HepG2 (cell line): Measurements from ENCODE around the gene STRA6. TPM values are rescaled to one million over a fixed set of nuclear protein-coding genes. Genes with fewer than 3 reads are reported as not detected.

Experiments
- ATAC-seq: fragments of 200-7000 bp; cut with Tn5 transposase; 3 replicates; pipeline ENCODE4 v1.9.1; 2020; ENCODE audit warnings: mild to moderate bottlenecking, moderate library complexity
- BruUV-seq: library from RNA; stranded (reverse); fragments of 400-500 nt; replicated peaks from 2 replicates; lab custom pipeline; 2021; lab: Mats Ljungman, UMichigan
- CTCF ChIA-PET: fragments of 300-600 bp; formaldehyde crosslinking; extraction: SDS; loops from one replicate; lab custom pipeline; 2021; ENCODE audit warnings: low total read pairs, inconsistent platforms, low intra/inter-chr PET ratio; lab: Yijun Ruan, JAX
- POLR2A ChIA-PET: fragments of 350-600 bp; sonication (Branson Sonifier 250); formaldehyde crosslinking; loops from one replicate; lab custom pipeline; 2020; ENCODE audit warnings: antibody characterized with exemption, inconsistent platforms; lab: Yijun Ruan, JAX
- DNase-seq: peaks from one replicate; pipeline ENCODE4 v3.0.0-alpha.2; 2015; ENCODE audit warnings: low spot score
- FAIRE-seq: peaks from 3 replicates; lab custom pipeline; 2011; peaks lifted over from hg19 to GRCh38; lab: Jason Lieb, UNC
- H2AFZ ChIP-seq: one replicate; pipeline ENCODE4 v1.6.1; 2011; ENCODE audit warnings: low read length, inconsistent platforms
- H3K27ac ChIP-seq: fragments of 300-600 bp; 3 replicates; pipeline ENCODE4 v1.8.0; 2011; ENCODE audit warnings: mixed run types, mild to moderate bottlenecking, mixed read lengths, low read length, inconsistent platforms; ENCODE audit not compliant: insufficient read depth; ENCODE audit errors: extremely low read length
- H3K27me3 ChIP-seq, 2 experiments: fragments of 200-600 bp in 1 of 2; 2 replicates in 1 of 2; 3 replicates in 1 of 2; pipeline versions ENCODE4 v1.6.0 to v1.8.0; 2011; ENCODE audit warnings: low read length in 2 of 2, mild to moderate bottlenecking in 2 of 2, moderate library complexity in 2 of 2, inconsistent platforms in 1 of 2; ENCODE audit not compliant: insufficient read depth in 2 of 2, control insufficient read depth in 1 of 2
- H3K36me3 ChIP-seq, 2 experiments: fragments of 200-600 bp in 1 of 2; replicated peaks in 1 of 2; 2 replicates in 1 of 2; 3 replicates in 1 of 2; pipeline versions ENCODE4 v1.5.1 to v1.8.0; 2011; ENCODE audit warnings: low read length in 2 of 2, inconsistent platforms in 1 of 2; ENCODE audit not compliant: insufficient read depth in 2 of 2, control insufficient read depth in 1 of 2
- H3K4me1 ChIP-seq: 2 replicates; pipeline ENCODE4 v1.5.1; 2012; ENCODE audit warnings: low read length, inconsistent platforms; ENCODE audit not compliant: insufficient read depth
- H3K4me2 ChIP-seq: 2 replicates; pipeline ENCODE4 v1.6.0; 2011; ENCODE audit warnings: low read depth, low read length, inconsistent platforms
- H3K4me3 ChIP-seq, 3 experiments: fragments of 200-600 bp in 1 of 3; sonication (generic), shearing (Covaris generic) in 1 of 3; replicated peaks in 1 of 3; 2 replicates each; pipeline ENCODE4 v1.5.1; 2011 to 2016; ENCODE audit warnings: low read length in 3 of 3, inconsistent platforms in 2 of 3, low read depth in 2 of 3, mild to moderate bottlenecking in 2 of 3, control low read depth in 1 of 3, mixed read lengths in 1 of 3; ENCODE audit not compliant: insufficient read depth in 1 of 3
- H3K79me2 ChIP-seq: one replicate; pipeline ENCODE4 v1.6.1; 2011; ENCODE audit warnings: low read length, inconsistent platforms; ENCODE audit not compliant: insufficient read depth
- H3K9ac ChIP-seq: 2 replicates; pipeline ENCODE4 v1.6.0; 2011; ENCODE audit warnings: mild to moderate bottlenecking, low read depth, low read length, inconsistent platforms; ENCODE audit not compliant: insufficient read depth
- H3K9me3 ChIP-seq: 2 replicates; pipeline ENCODE4 v1.5.1; 2012; ENCODE audit warnings: mild to moderate bottlenecking, low read length
- H4K20me1 ChIP-seq: 2 replicates; pipeline ENCODE4 v1.6.0; 2011; ENCODE audit warnings: inconsistent platforms, mild to moderate bottlenecking, low read length, moderate library complexity; ENCODE audit not compliant: insufficient read depth
- ATRX ChIP-seq: sonication (generic); formaldehyde crosslinking; IDR thresholded peaks from 2 replicates; pipeline ENCODE4 v1.4.0; 2020; ENCODE audit warnings: missing genetic modification reagents, borderline replicate concordance
- HNRNPH1 ChIP-seq: fragments of 200-400 bp; formaldehyde crosslinking; optimal IDR thresholded peaks from 2 replicates; pipeline ENCODE3; 2017; ENCODE audit warnings: mild to moderate bottlenecking, low read depth, low read length
- NONO ChIP-seq, 2 experiments: fragments of 450-650 bp in 1 of 2; sonication (generic) in 1 of 2; formaldehyde crosslinking in 1 of 2; IDR thresholded peaks in 1 of 2; conservative IDR thresholded peaks in 1 of 2; 2 replicates each; pipeline versions ENCODE4 v1.6.1 to v1.8.0; 2017 to 2022; ENCODE audit warnings: mild to moderate bottlenecking in 1 of 2, missing genetic modification reagents in 1 of 2, moderate library complexity in 1 of 2
- NR1H2 ChIP-seq: sonication (generic); formaldehyde crosslinking; IDR thresholded peaks from 2 replicates; pipeline ENCODE4 v1.8.1; 2022; ENCODE audit warnings: low read depth, missing genetic modification reagents, borderline replicate concordance
- SRSF9 ChIP-seq: fragments of 200-400 bp; formaldehyde crosslinking; IDR thresholded peaks from 2 replicates; pipeline ENCODE4 v1.6.1; 2018; ENCODE audit warnings: borderline replicate concordance, mild to moderate bottlenecking, low read depth, low read length; ENCODE audit not compliant: insufficient read depth, poor library complexity, severe bottlenecking
- U2AF2 ChIP-seq: fragments of 200-400 bp; formaldehyde crosslinking; IDR thresholded peaks from 2 replicates; pipeline ENCODE4 v1.6.1; 2017; ENCODE audit warnings: low read depth, mild to moderate bottlenecking, low read length
- ZNF20 ChIP-seq: sonication (generic); formaldehyde crosslinking; IDR thresholded peaks from 2 replicates; pipeline ENCODE4 v1.4.0; 2020; ENCODE audit warnings: mild to moderate bottlenecking, moderate library complexity, missing genetic modification reagents
- ZNF292 ChIP-seq: sonication (generic); formaldehyde crosslinking; IDR thresholded peaks from 2 replicates; pipeline ENCODE4 v1.8.1; 2022; ENCODE audit warnings: mild to moderate bottlenecking, low read depth, missing genetic modification reagents, borderline replicate concordance
- ZNF556 ChIP-seq: sonication (generic); formaldehyde crosslinking; IDR thresholded peaks from 2 replicates; pipeline ENCODE4 v1.4.0; 2020; ENCODE audit warnings: mild to moderate bottlenecking, missing genetic modification reagents, borderline replicate concordance
- ZNF782 ChIP-seq: sonication (generic); formaldehyde crosslinking; IDR thresholded peaks from 2 replicates; pipeline ENCODE4 v1.4.0; 2020; ENCODE audit warnings: missing genetic modification reagents, mild to moderate bottlenecking, borderline replicate concordance
- WGBS: methylation state at CpG from one replicate; pipeline ENCODE4 v1.1.6; 2017; ENCODE audit warnings: low lambda C conversion rate; 5-methylcytosine and 5-hydroxymethylcytosine counted together
- in situ Hi-C: cut with HindIII; loops from 2 replicates; pipeline ENCODE4 v1.10.0; 2017; ENCODE audit warnings: low pct_unique_long_range_greater_than_20kb; ENCODE audit not compliant: extremely low pct_ligation_motif_present
- intact Hi-C: fragments of 100-400 bp; cut with micrococcal nuclease; formaldehyde crosslinking; loops from one replicate; pipeline ENCODE4 v1.10.0; 2022; ENCODE audit not compliant: unreplicated experiment
- polyA plus RNA-seq, 8 experiments: library from polyadenylated mRNA; depleted of rRNA in 3 of 8; stranded (reverse) in 7 of 8; unstranded in 1 of 8; fragments of >200 nt; fragmentation: Illumina TruSeq in 4 of 8; extraction: Trizol in 4 of 8; gene quantifications; 2 replicates each; pipeline versions ENCODE4 v1.2.1 to v1.2.3, GENCODE V29; 2011 to 2016; ENCODE audit warnings: low read depth in 4 of 8, missing spikeins in 1 of 8, mixed read lengths in 1 of 8; ENCODE audit not compliant: insufficient read depth in 1 of 8
- total RNA-seq, 5 experiments: library from RNA; depleted of rRNA; stranded (reverse); fragments of >200 nt; fragmentation: Illumina TruSeq; extraction: Trizol; gene quantifications; 2 replicates each; pipeline ENCODE4 v1.2.3, GENCODE V29; 2016; ENCODE audit warnings: low read depth in 1 of 5

STRA6 gene
- total and polyA plus RNA-seq, 2 of the 13 experiments (the other 11 are each of a cell fraction or from before 2014, with no cell fraction given) = 1.6 to 2.1 TPM

- intact Hi-C loops = no loop called here
- Histone ChIP-seq H3K4me2 (no peak overlapping the region), H3K9ac (no peak overlapping the region), H4K20me1 (no peaks in the 10 kb centered on the region; the same call in 1 of the 2 replicates), H3K4me3 (no peak overlapping the region), H3K4me1 (peaks cover 43% of the 10 kb centered on the region), H3K27ac (no peak overlapping the region), H3K79me2 (no peaks in the 10 kb centered on the region), H3K36me3 (no peaks in the 10 kb centered on the region), H3K27me3 (peaks cover 5 to 14% of the 10 kb centered on the region in 2 experiments; a peak in 3 of 5 replicates), H2AFZ (no peak overlapping the region), H3K9me3 (no peaks in the 10 kb centered on the region)
- FAIRE-seq = no peak
- in situ Hi-C loops = no loop called here
- ChIA-PET POLR2A (no interaction called here), CTCF (no interaction called here)
- no TSS peak for BruUV-seq
- DNase-seq = no peak
- ATAC-seq = no peak
- 18% methylated on average over 1 of the region's 3 CpGs for WGBS
- TF ChIP-seq ZNF292 (CRISPR knock-in tag) = no peak
- TF ChIP-seq SRSF9 = no peak
- TF ChIP-seq NR1H2 (CRISPR knock-in tag) = no peak
- no peak for TF ChIP-seq HNRNPH1
- TF ChIP-seq ZNF556 (CRISPR knock-in tag) = no peak
- TF ChIP-seq ZNF20 (CRISPR knock-in tag) = no peak
- no peak for TF ChIP-seq ZNF782 (CRISPR knock-in tag)
- no peak for TF ChIP-seq NONO (IDR thresholded peaks at IDR 0.05)
- no peak for TF ChIP-seq NONO (CRISPR knock-in tag; conservative IDR thresholded peaks at IDR 0.05)
- no peak for TF ChIP-seq U2AF2
- no peak for TF ChIP-seq ATRX (CRISPR knock-in tag)
These were observed 14.4 kb upstream of the STRA6 start for GRCh38 chr15:74216949-74217348.
